Lung (tissue), 12 donors: ENCODE measurements around the gene ING1. TPM values are rescaled to one million over a fixed set of nuclear protein-coding genes. Genes with fewer than 3 reads are reported as not detected.
A peak's percentile ranks its signal among the peaks of the same experiment; 100 is the strongest.
"Not testable (repeated sequence)": the region's sequence is repeated elsewhere in the genome, so short reads cannot be mapped to it uniquely, and the experiment has no call there.

Experiments
- ATAC-seq: fragments of 200-7000 bp; cut with Tn5 transposase; one replicate; pipeline ENCODE4 v1.9.1; 2020; ENCODE audit warnings: moderate number of reproducible peaks; ENCODE audit not compliant: insufficient read depth, low FRiP score
- DNase-seq, 3 donors: peaks; one replicate each; pipeline ENCODE4 v3.0.0-alpha.2; 2013 to 2017
- H3K27ac ChIP-seq, 2 donors: one replicate each; pipeline ENCODE4 v1.5.1; 2013; ENCODE audit warnings: mild to moderate bottlenecking in 2 of 2, moderate library complexity in 2 of 2, control low read depth in 1 of 2, inconsistent platforms in 1 of 2, low read depth in 1 of 2, low read length in 1 of 2
- H3K27me3 ChIP-seq, 3 donors: one replicate each; pipeline ENCODE4 v1.5.1; 2013; ENCODE audit warnings: low read length in 2 of 3; ENCODE audit not compliant: control insufficient read depth in 3 of 3, insufficient read depth in 3 of 3
- H3K36me3 ChIP-seq, 4 donors: one replicate each; pipeline ENCODE4 v1.5.1; 2013; ENCODE audit warnings: low read length in 4 of 4, mild to moderate bottlenecking in 1 of 4, moderate library complexity in 1 of 4; ENCODE audit not compliant: control insufficient read depth in 4 of 4, insufficient read depth in 4 of 4
- H3K4me1 ChIP-seq, 5 donors: one replicate each; pipeline ENCODE4 v1.5.1; 2013; ENCODE audit warnings: low read length in 5 of 5, mild to moderate bottlenecking in 2 of 5, moderate library complexity in 1 of 5; ENCODE audit not compliant: control insufficient read depth in 5 of 5, insufficient read depth in 5 of 5
- H3K4me3 ChIP-seq: one replicate; pipeline ENCODE4 v1.5.1; 2013; ENCODE audit warnings: mild to moderate bottlenecking, control low read depth, moderate library complexity
- H3K9ac ChIP-seq, 2 donors: one replicate each; pipeline ENCODE4 v1.5.1; 2013; ENCODE audit warnings: low read length in 2 of 2, control low read depth in 1 of 2; ENCODE audit not compliant: insufficient read depth in 1 of 2
- H3K9me3 ChIP-seq, 4 donors: one replicate each; pipeline ENCODE4 v1.5.1; 2013; ENCODE audit warnings: low read length in 3 of 4, mild to moderate bottlenecking in 1 of 4, moderate library complexity in 1 of 4; ENCODE audit not compliant: control insufficient read depth in 4 of 4, insufficient read depth in 3 of 4
- CTCF ChIP-seq: IDR thresholded peaks from 2 replicates; pipeline ENCODE4 v1.5.1; 2012; ENCODE audit warnings: mild to moderate bottlenecking; ENCODE audit errors: control extremely low read depth, extremely low read depth
- WGBS, 2 donors: extraction: QIAGEN DNeasy Blood & Tissue Kit; methylation state at CpG; one replicate each; pipeline ENCODE4 v1.1.7; 2013; 5-methylcytosine and 5-hydroxymethylcytosine counted together
- polyA plus RNA-seq, 2 donors: library from polyadenylated mRNA; stranded (reverse); fragments of 200-250 nt; gene quantifications; one replicate each; pipeline ENCODE4 v1.2.1, GENCODE V29; 2013
- total RNA-seq, 2 donors: library from RNA; depleted of rRNA in 1 of 2; stranded (reverse); fragments of >200 nt in 1 of 2; gene quantifications; one replicate each; pipeline ENCODE4 v1.2.1, GENCODE V29; 2014 to 2021
- donor health status: control.
- donor health status: control.
- donor health status: Bipolar disorder and iron deficiency.
- donor health status: healthy.
- donor health status: DM: yes; HTN: yes; CAD: no.

Gene ING1
- total and polyA plus RNA-seq, 4 donors: 8.8 to 20.6 (median 17.1) TPM

- 54 to 76% methylated on average over 23 of the region's 23 CpGs for WGBS, 2 donors
- Histone ChIP-seq H3K4me1 (no peaks in the 10 kb centered on the region), H3K27ac (peak overlapping the region in 1 of 2 donors; percentile 28), H3K4me3 (no peak overlapping the region), H3K36me3 (peaks cover 17 to 50% (median 36%) of the 10 kb centered on the region in 4 donors), H3K9me3 (peaks cover 0 to 5% (median 2%) of the 10 kb centered on the region in 4 donors), H3K9ac (no peak overlapping the region), H3K27me3 (no peaks in the 10 kb centered on the region)
- DNase-seq: no peak
- TF ChIP-seq CTCF: no peak
- peak; percentile 62 for ATAC-seq
These were observed 47.8 kb upstream of the ING1 start for GRCh38 chr13:110665491-110666254.

- ATAC-seq: no peak
- DNase-seq: no peak
These were observed 47.3 kb upstream of the ING1 start for GRCh38 chr13:110666255-110666533.

GRCh38 chr13:110669036-110669435 is 44.5 kb upstream of the ING1 start:
- no peaks in the 10 kb centered on the region for H3K27me3 ChIP-seq

More at GRCh38 chr13:110666255-110666533, 47.3 kb upstream of the ING1 start:
- WGBS, 2 donors: 57 to 84% methylated on average over 8 of the region's 8 CpGs
- H3K27ac ChIP-seq: peak overlapping the region in 1 of 2 donors; percentile 43
- peaks cover 17 to 46% (median 34%) of the 10 kb centered on the region in 4 donors for H3K36me3 ChIP-seq
- H3K9ac ChIP-seq: no peak overlapping the region
- no peaks in the 10 kb centered on the region for H3K27me3 ChIP-seq
- H3K4me3 ChIP-seq: no peak overlapping the region
- no peaks in the 10 kb centered on the region for H3K4me1 ChIP-seq
- peaks cover 0 to 2% (median under 1%) of the 10 kb centered on the region in 4 donors for H3K9me3 ChIP-seq
- TF ChIP-seq CTCF: no peak

GRCh38 chr13:110669814-110670213 is 43.7 kb upstream of the ING1 start:
- DNase-seq, ATAC-seq: not testable (repeated sequence)
- 96 to 97% methylated on average over 11 of the region's 11 CpGs for WGBS, 2 donors

More at GRCh38 chr13:110669036-110669435, 44.5 kb upstream of the ING1 start:
- Histone ChIP-seq H3K4me3 (no peak overlapping the region), H3K27ac (no peak overlapping the region), H3K9ac (no peak overlapping the region), H3K36me3 (peaks cover 12 to 19% (median 17%) of the 10 kb centered on the region in 4 donors), H3K9me3 (no peaks in the 10 kb centered on the region), H3K4me1 (no peaks in the 10 kb centered on the region)
- WGBS, 2 donors: 92 to 94% methylated on average over 9 of the region's 9 CpGs
- no peak for DNase-seq
- TF ChIP-seq CTCF: no peak
- ATAC-seq: no peak

More at GRCh38 chr13:110669814-110670213, 43.7 kb upstream of the ING1 start:
- not testable (repeated sequence) for H3K27ac ChIP-seq, H3K9me3 ChIP-seq, H3K4me3 ChIP-seq, H3K9ac ChIP-seq, H3K4me1 ChIP-seq, H3K27me3 ChIP-seq
- peaks cover 12 to 18% (median 15%) of the 10 kb centered on the region in 4 donors for H3K36me3 ChIP-seq
